Osteoblast (primary cell): ENCODE measurements around the gene FUT2. TPM values are rescaled to one million over a fixed set of nuclear protein-coding genes. Genes with fewer than 3 reads are reported as not detected.
"Not testable (repeated sequence)": the region's sequence is repeated elsewhere in the genome, so short reads cannot be mapped to it uniquely, and the experiment has no call there.

Experiments used
- DNase-seq: peaks from one replicate; pipeline ENCODE4 v3.0.0; 2011; ENCODE audit warnings: low spot score, mixed read lengths; ENCODE audit not compliant: insufficient read length; ENCODE audit errors: missing footprints
- H2AFZ ChIP-seq: 2 replicates; pipeline ENCODE4 v1.6.0; 2011; ENCODE audit warnings: mild to moderate bottlenecking, low read length
- H3K27ac ChIP-seq: 2 replicates; pipeline ENCODE4 v1.5.1; 2011; ENCODE audit warnings: mild to moderate bottlenecking, low read depth, low read length, moderate library complexity
- H3K27me3 ChIP-seq: 2 replicates; pipeline ENCODE4 v1.6.0; 2012; ENCODE audit warnings: mild to moderate bottlenecking, control low read depth, inconsistent platforms, low read length, moderate library complexity; ENCODE audit not compliant: insufficient read depth
- H3K36me3 ChIP-seq: 2 replicates; pipeline ENCODE4 v1.5.1; 2011; ENCODE audit warnings: mild to moderate bottlenecking, low read length, control low read depth, moderate library complexity; ENCODE audit not compliant: insufficient read depth
- H3K4me1 ChIP-seq: 2 replicates; pipeline ENCODE4 v1.5.1; 2011; ENCODE audit warnings: mild to moderate bottlenecking, low read length, control low read depth, moderate library complexity; ENCODE audit not compliant: insufficient read depth
- H3K4me2 ChIP-seq: 2 replicates; pipeline ENCODE4 v1.6.0; 2011; ENCODE audit warnings: mild to moderate bottlenecking, low read length; ENCODE audit not compliant: insufficient read depth
- H3K4me3 ChIP-seq: fragments of 200-600 bp; sonication (generic); 3 replicates; pipeline ENCODE4 v1.5.1; 2012; ENCODE audit warnings: mild to moderate bottlenecking, low read length, inconsistent platforms; ENCODE audit not compliant: insufficient read depth
- H3K79me2 ChIP-seq: 2 replicates; pipeline ENCODE4 v1.6.0; 2012; ENCODE audit warnings: mild to moderate bottlenecking, low read length, control low read depth, inconsistent platforms; ENCODE audit not compliant: insufficient read depth
- H3K9me3 ChIP-seq: 2 replicates; pipeline ENCODE4 v1.5.1; 2011; ENCODE audit warnings: low read depth, low read length, control low read depth
- H4K20me1 ChIP-seq: 2 replicates; pipeline ENCODE4 v1.6.0; 2012; ENCODE audit warnings: mild to moderate bottlenecking, low read length, control low read depth; ENCODE audit not compliant: insufficient read depth
- CTCF ChIP-seq: IDR thresholded peaks from 2 replicates; pipeline ENCODE4 v1.5.1; 2011; ENCODE audit warnings: mild to moderate bottlenecking, low read depth, low read length, moderate library complexity; ENCODE audit errors: extremely low read depth
- total RNA-seq: library from RNA; depleted of rRNA; stranded (reverse); fragments of >200 nt; gene quantifications from 2 replicates; pipeline ENCODE4 v1.2.3, GENCODE V29; 2012

The FUT2 gene
- total RNA-seq, 1 donor, result not detected

DNA sequence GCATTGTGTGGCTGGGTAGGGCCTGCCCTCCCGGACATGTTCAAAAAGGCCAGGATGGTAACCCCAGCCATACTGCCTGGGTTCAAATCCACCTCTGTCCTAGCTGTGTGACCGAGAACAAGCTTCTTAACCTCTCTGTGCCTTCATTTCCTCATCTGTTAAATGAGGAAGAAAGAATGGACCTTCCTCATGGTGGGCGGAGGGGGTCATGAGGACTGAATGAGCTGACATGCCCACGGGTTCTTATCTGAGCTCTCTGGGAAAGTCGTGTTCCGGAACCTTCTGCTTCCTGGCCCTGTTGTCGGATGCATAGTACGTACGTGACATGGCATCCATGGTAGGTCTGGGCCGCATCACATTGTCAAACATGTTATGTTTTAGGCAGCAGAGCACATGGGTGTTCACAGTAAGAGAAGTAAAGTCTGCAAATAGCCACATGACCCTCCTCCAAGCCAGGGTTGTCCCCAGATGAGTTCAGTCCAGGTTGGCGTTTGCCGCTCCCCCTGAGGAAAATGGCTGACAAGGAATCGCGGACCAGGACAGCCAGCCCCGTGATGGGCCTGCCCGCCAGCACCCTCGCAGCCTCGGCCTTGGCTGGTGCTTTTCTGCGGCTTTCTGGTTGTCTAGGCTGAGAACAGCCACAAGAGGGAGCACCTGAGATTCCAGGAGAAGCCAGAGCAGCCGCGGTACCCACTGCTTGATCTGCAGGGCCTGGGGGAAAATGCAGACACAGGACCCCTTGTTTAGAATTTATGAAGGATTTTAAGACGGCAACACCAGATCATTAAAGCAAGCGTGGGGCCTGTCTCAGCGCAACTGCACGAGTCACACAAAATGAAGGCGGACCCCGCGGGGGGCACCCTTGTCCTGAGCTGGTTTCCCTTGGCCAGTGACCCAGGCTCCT, 20.6 kb upstream of the FUT2 start:
- Histone ChIP-seq H3K79me2 (no peaks in the 10 kb centered on the region), H2AFZ (peak overlapping the region; percentile 91), H3K4me3 (no peak overlapping the region), H3K27me3 (peaks cover 5% of the 10 kb centered on the region), H3K4me1 (no peaks in the 10 kb centered on the region), H3K27ac (no peak overlapping the region), H3K36me3 (no peaks in the 10 kb centered on the region), H3K4me2 (peak overlapping the region; percentile 48), H3K9me3 (no peaks in the 10 kb centered on the region), H4K20me1 (no peaks in the 10 kb centered on the region)
- peak; percentile 100 for DNase-seq
- TF ChIP-seq CTCF, result peak; percentile 87

DNA sequence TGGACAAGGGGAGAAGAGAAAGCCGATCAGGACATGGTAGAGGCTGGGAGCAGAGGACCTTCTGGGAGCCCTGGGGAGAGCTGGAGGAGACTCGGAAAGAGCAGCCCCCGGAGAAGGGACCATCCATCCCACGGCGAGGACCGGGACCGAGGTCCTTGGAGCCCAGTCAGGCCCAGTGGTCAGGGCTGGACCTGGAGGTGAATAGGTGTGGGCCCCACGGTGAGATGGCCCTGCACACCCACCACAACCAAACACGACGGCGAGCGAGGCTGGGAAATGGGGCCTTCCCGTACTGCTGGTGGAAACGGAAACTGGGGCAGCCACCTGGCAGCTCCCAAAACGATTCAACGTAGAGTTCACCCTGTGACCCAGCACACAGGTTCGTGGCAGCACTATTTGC, 19.3 kb upstream of the FUT2 start:
- Histone ChIP-seq H3K9me3 (no peaks in the 10 kb centered on the region), H3K27ac (no peak overlapping the region)

GRCh38 chr19:48676887-48677286, 18.9 kb upstream of the FUT2 start:
- peaks cover 9% of the 10 kb centered on the region for H3K4me1 ChIP-seq
- H2AFZ ChIP-seq, result no peak overlapping the region
- no peaks in the 10 kb centered on the region for H3K79me2 ChIP-seq
- TF ChIP-seq CTCF, result no peak
- no peak overlapping the region for H3K4me3 ChIP-seq
- no peaks in the 10 kb centered on the region for H4K20me1 ChIP-seq
- H3K9me3 ChIP-seq, result no peaks in the 10 kb centered on the region
- H3K4me2 ChIP-seq, result no peak overlapping the region
- H3K27me3 ChIP-seq, result peaks cover 5% of the 10 kb centered on the region
- no peak for DNase-seq
- H3K27ac ChIP-seq, result no peak overlapping the region
- no peaks in the 10 kb centered on the region for H3K36me3 ChIP-seq

More for the DNA sequence above, 19.3 kb upstream of the FUT2 start:
- no peaks in the 10 kb centered on the region for H4K20me1 ChIP-seq
- no peak overlapping the region for H3K4me2 ChIP-seq
- H3K4me1 ChIP-seq, result peaks cover 8% of the 10 kb centered on the region
- no peaks in the 10 kb centered on the region for H3K79me2 ChIP-seq
- H2AFZ ChIP-seq, result no peak overlapping the region
- no peak for TF ChIP-seq CTCF
- H3K27me3 ChIP-seq, result peaks cover 5% of the 10 kb centered on the region
- peak; percentile 54 for DNase-seq
- H3K4me3 ChIP-seq, result no peak overlapping the region
- no peaks in the 10 kb centered on the region for H3K36me3 ChIP-seq

GRCh38 chr19:48678201-48678600, 17.6 kb upstream of the FUT2 start:
- Histone ChIP-seq H3K9me3 (no peaks in the 10 kb centered on the region), H3K4me3 (no peak overlapping the region), H3K27ac (no peak overlapping the region), H3K36me3 (no peaks in the 10 kb centered on the region), H3K4me1 (peaks cover 9% of the 10 kb centered on the region), H3K27me3 (peaks cover 5% of the 10 kb centered on the region), H4K20me1 (no peaks in the 10 kb centered on the region), H3K4me2 (no peak overlapping the region), H2AFZ (no peak overlapping the region), H3K79me2 (no peaks in the 10 kb centered on the region)
- TF ChIP-seq CTCF, result no peak
- no peak for DNase-seq

DNA sequence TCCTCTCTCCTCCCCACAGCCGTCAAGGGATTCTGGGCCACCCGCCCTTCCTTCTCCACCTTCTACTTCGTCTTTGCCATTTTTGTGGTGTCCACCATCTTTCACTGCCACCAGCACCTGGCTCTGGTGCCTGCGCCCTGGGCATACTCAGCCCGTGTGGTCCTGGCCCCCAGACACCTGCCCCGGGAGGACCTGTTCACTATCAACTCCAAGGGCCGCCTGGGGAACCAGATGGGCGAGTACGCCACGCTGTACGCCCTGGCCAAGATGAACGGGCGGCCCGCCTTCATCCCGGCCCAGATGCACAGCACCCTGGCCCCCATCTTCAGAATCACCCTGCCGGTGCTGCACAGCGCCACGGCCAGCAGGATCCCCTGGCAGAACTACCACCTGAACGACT, 15.8 kb upstream of the FUT2 start:
- H3K4me2 ChIP-seq, H4K20me1 ChIP-seq, H3K9me3 ChIP-seq, H3K27ac ChIP-seq, H3K4me3 ChIP-seq, H3K4me1 ChIP-seq, H3K79me2 ChIP-seq, H2AFZ ChIP-seq, DNase-seq, H3K36me3 ChIP-seq, H3K27me3 ChIP-seq: not testable (repeated sequence)
